ENCODE results near the gene BTBD7.

The BTBD7 gene

GRCh38 chr14:93303659-93304058 lies 29.2 kb downstream of the BTBD7 start:
- POLR2A ChIA-PET = no interaction called here

DNA sequence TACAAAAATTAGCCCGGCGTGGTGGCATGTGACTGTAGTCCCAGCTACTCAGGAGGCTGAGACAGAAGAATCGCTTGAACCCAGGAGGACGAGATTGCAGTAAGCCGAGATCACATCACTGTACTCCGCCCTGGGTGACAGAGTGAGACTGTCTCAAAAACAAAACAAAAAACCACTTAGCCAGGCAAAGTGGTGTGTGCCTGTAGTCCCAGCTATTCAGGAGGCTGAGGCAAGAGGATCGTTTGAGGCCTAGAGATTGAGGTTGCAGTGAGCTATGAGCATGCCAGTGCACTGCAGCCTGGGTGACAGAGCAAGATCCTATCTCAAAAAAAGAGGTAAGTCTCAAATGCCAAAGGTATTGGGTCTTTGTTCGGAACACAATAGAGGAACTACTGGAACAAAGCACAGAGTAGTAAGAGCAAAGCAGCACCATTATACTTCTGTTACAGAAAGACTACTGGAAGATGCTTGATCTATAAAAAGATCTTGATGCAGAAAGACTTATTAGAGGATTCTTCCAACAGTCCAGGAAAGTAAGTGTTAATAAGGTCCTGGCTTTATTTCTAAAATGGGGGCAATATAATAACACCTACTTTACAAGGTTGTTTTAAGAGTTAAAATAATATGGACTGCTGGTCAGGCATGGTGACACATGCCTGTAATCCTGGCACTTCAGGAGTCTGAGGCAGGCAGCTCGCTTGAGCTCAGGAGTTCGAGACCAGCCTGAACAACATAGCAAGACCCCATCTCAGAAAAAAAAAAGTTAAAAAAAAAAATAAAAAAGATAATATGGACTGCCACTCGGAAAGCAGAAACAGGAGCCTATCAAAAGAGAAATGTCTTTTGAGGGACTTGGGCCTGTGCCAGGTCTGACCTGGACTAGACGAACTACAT lies 29.9 kb downstream of the BTBD7 start:
- Histone ChIP-seq H3K27ac (ENCODE audit: insufficient read depth in 1 of 2, low read depth in 1 of 2, low read length in 2 of 2, poor library complexity in 1 of 2, severe bottlenecking in 2 of 2) (no peak overlapping the region), H3K4me1 (ENCODE audit: control extremely low read depth in 1 of 4, control insufficient read depth in 4 of 4, insufficient read depth in 4 of 4, low read length in 3 of 4) (peaks cover 0 to 15% (median 1%) of the 10 kb centered on the region in 4 experiments), H3K9me3 (ENCODE audit: control extremely low read depth in 1 of 5, control insufficient read depth in 4 of 5, insufficient read depth in 2 of 5, low read depth in 1 of 5, low read length in 4 of 5) (no peaks in the 10 kb centered on the region), H3K4me3 (ENCODE audit: control insufficient read depth in 1 of 7, extremely low read depth in 1 of 7, insufficient read depth in 4 of 7, low read depth in 2 of 7, low read length in 6 of 7) (no peak overlapping the region), H3K36me3 (ENCODE audit: control insufficient read depth in 4 of 4, insufficient read depth in 4 of 4, low read length in 3 of 4) (no peaks in the 10 kb centered on the region), H3K27me3 (replicated peaks in 2 of 5; ENCODE audit: control insufficient read depth in 4 of 5, insufficient read depth in 5 of 5, low read length in 4 of 5) (no peaks in the 10 kb centered on the region)
- ChIA-PET CTCF (interaction anchor here (0.6 to 1.1 kb wide), 4 partner anchors 10 to 120 kb away, joined by 3 read pairs; no protein-coding TSS in a partner anchor), POLR2A (no interaction called here)
- WGBS (ENCODE audit: insufficient coverage) = 89% methylated on average over 1 of the region's 12 CpGs
- no peak for DNase-seq

More at GRCh38 chr14:93303659-93304058, 29.2 kb downstream of the BTBD7 start:
- WGBS (ENCODE audit: insufficient coverage) = 100% methylated on average over 2 of the region's 3 CpGs
- Histone ChIP-seq H3K4me1 (ENCODE audit: control extremely low read depth in 1 of 4, control insufficient read depth in 4 of 4, insufficient read depth in 4 of 4, low read length in 3 of 4) (peaks cover 0 to 15% (median 1%) of the 10 kb centered on the region in 4 experiments), H3K4me3 (ENCODE audit: control insufficient read depth in 1 of 7, extremely low read depth in 1 of 7, insufficient read depth in 4 of 7, low read depth in 2 of 7, low read length in 6 of 7) (no peak overlapping the region), H3K36me3 (ENCODE audit: control insufficient read depth in 4 of 4, insufficient read depth in 4 of 4, low read length in 3 of 4) (no peaks in the 10 kb centered on the region), H3K9me3 (ENCODE audit: control extremely low read depth in 1 of 5, control insufficient read depth in 4 of 5, insufficient read depth in 2 of 5, low read depth in 1 of 5, low read length in 4 of 5) (no peaks in the 10 kb centered on the region), H3K27me3 (replicated peaks in 2 of 5; ENCODE audit: control insufficient read depth in 4 of 5, insufficient read depth in 5 of 5, low read length in 4 of 5) (no peaks in the 10 kb centered on the region), H3K27ac (ENCODE audit: insufficient read depth in 1 of 2, low read depth in 1 of 2, low read length in 2 of 2, poor library complexity in 1 of 2, severe bottlenecking in 2 of 2) (no peak overlapping the region)
- CTCF ChIA-PET = interaction anchor here (0.9 to 1.0 kb wide), 2 partner anchors 14 to 120 kb away, joined by 3 read pairs; no protein-coding TSS in a partner anchor
- DNase-seq = no peak

DNA sequence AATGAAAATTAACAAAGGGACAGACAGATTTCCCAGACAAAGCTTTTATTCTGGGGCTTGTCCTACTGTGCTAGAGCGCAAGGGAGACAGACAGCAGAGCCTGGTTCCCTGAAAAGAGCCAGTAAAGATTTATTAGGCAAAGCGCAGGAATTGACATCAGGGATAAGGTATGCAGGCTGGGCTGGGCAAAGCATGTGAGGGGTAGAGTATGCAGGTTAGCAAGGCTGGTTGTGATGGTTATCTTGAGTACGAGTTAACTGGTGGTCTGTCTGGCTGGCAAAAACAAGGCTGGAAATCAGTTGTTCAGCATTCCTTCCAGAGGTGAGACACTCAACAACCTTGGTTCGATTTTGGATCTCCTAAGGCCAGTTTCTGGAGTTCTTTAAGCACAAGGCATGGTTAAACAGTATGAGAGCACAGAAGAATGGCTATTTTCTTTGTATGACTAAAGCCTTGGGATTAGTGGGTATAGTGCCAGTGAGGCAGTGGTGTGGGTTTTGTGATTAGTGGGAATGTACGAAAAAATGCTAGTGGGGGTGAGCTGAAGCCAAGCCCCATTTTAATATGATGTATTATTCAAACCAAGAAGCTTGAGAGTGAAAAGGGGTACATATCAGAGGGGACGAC lies 30.9 kb downstream of the BTBD7 start:
- DNase-seq = no peak
- peaks cover 0 to 15% (median 1%) of the 10 kb centered on the region in 4 experiments for H3K4me1 ChIP-seq (ENCODE audit: control extremely low read depth in 1 of 4, control insufficient read depth in 4 of 4, insufficient read depth in 4 of 4, low read length in 3 of 4)
- ChIA-PET CTCF (interaction anchor here (1.1 kb wide), 1 partner anchor 9 kb away, joined by 3 read pairs; no protein-coding TSS in a partner anchor), POLR2A (no interaction called here)
- no peak overlapping the region for H3K4me3 ChIP-seq (ENCODE audit: control insufficient read depth in 1 of 7, extremely low read depth in 1 of 7, insufficient read depth in 4 of 7, low read depth in 2 of 7, low read length in 6 of 7)
- H3K9me3 ChIP-seq (ENCODE audit: control extremely low read depth in 1 of 5, control insufficient read depth in 4 of 5, insufficient read depth in 2 of 5, low read depth in 1 of 5, low read length in 4 of 5) = no peaks in the 10 kb centered on the region
- H3K27me3 ChIP-seq (replicated peaks in 2 of 5; ENCODE audit: control insufficient read depth in 4 of 5, insufficient read depth in 5 of 5, low read length in 4 of 5) = no peaks in the 10 kb centered on the region
- H3K27ac ChIP-seq (ENCODE audit: insufficient read depth in 1 of 2, low read depth in 1 of 2, low read length in 2 of 2, poor library complexity in 1 of 2, severe bottlenecking in 2 of 2) = no peak overlapping the region
- WGBS (ENCODE audit: insufficient coverage) = 100% methylated on average over 4 of the region's 6 CpGs
- H3K36me3 ChIP-seq (ENCODE audit: control insufficient read depth in 4 of 4, insufficient read depth in 4 of 4, low read length in 3 of 4) = no peaks in the 10 kb centered on the region

DNA sequence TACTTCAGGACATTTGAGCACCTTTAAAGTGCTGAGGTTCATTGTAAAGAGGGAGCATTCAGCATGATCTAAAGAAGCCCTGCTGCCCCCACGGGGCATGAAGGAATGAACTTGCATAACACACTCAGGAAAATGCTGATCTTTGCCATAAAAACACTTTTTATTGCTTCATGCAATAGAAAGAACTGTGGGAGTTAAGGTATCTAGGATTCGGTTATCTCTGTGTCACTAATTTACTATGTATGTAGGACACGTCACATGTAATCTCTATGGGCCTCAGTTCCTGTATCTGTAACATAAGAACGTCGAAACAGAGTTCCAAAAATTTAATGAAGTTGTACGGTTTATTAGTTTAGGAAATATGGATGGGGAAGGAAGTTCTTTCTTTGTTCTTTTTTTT lies 33.0 kb downstream of the BTBD7 start:
- Histone ChIP-seq H3K36me3 (ENCODE audit: control insufficient read depth in 4 of 4, insufficient read depth in 4 of 4, low read length in 3 of 4) (peaks cover 0 to 4% (median under 1%) of the 10 kb centered on the region in 4 experiments), H3K27me3 (replicated peaks in 2 of 5; ENCODE audit: control insufficient read depth in 4 of 5, insufficient read depth in 5 of 5, low read length in 4 of 5) (no peaks in the 10 kb centered on the region), H3K9me3 (ENCODE audit: control extremely low read depth in 1 of 5, control insufficient read depth in 4 of 5, insufficient read depth in 2 of 5, low read depth in 1 of 5, low read length in 4 of 5) (no peaks in the 10 kb centered on the region), H3K4me3 (ENCODE audit: control insufficient read depth in 1 of 7, extremely low read depth in 1 of 7, insufficient read depth in 4 of 7, low read depth in 2 of 7, low read length in 6 of 7) (no peak overlapping the region), H3K27ac (ENCODE audit: insufficient read depth in 1 of 2, low read depth in 1 of 2, low read length in 2 of 2, poor library complexity in 1 of 2, severe bottlenecking in 2 of 2) (no peak overlapping the region), H3K4me1 (ENCODE audit: control extremely low read depth in 1 of 4, control insufficient read depth in 4 of 4, insufficient read depth in 4 of 4, low read length in 3 of 4) (peaks cover 0 to 4% (median 1%) of the 10 kb centered on the region in 4 experiments)
- ChIA-PET POLR2A (no interaction called here), CTCF (interaction anchor here (0.9 kb wide), 1 partner anchor 18 kb away, joined by 3 read pairs; no protein-coding TSS in a partner anchor)
- 96% methylated on average over 3 of the region's 6 CpGs for WGBS (ENCODE audit: insufficient coverage)
- DNase-seq = no peak

DNA sequence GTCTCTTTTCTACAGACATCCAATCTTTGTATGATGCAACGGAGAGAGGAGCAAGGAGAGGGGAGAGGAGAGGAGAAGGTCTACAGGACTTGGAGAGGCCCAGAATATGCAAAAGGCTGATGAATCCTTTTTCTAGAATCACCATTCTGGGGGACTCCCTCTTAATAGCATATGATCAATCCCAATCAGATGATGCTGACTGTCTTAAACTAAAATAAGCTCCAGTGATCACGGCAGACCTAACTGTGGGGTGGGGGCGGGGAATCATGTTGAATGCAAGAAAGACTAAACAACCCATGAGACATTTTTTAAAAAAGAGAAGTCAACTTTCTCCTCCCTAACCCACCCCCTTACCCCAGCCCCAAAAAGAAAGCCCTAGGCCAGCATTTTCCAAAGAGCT lies 33.4 kb downstream of the BTBD7 start:
- no CpG with 5 or more reads among the region's 3 CpGs for WGBS (ENCODE audit: insufficient coverage)
- ChIA-PET CTCF (interaction anchor here (0.9 kb wide), 1 partner anchor 18 kb away, joined by 3 read pairs; no protein-coding TSS in a partner anchor), POLR2A (interaction anchor here (1.2 kb wide), 1 partner anchor 14 kb away, joined by 5 read pairs; no protein-coding TSS in a partner anchor)
- no peak for DNase-seq
- Histone ChIP-seq H3K4me3 (ENCODE audit: control insufficient read depth in 1 of 7, extremely low read depth in 1 of 7, insufficient read depth in 4 of 7, low read depth in 2 of 7, low read length in 6 of 7) (no peak overlapping the region), H3K27ac (ENCODE audit: insufficient read depth in 1 of 2, low read depth in 1 of 2, low read length in 2 of 2, poor library complexity in 1 of 2, severe bottlenecking in 2 of 2) (no peak overlapping the region), H3K36me3 (ENCODE audit: control insufficient read depth in 4 of 4, insufficient read depth in 4 of 4, low read length in 3 of 4) (peaks cover 2 to 5% (median 4%) of the 10 kb centered on the region in 4 experiments), H3K4me1 (ENCODE audit: control extremely low read depth in 1 of 4, control insufficient read depth in 4 of 4, insufficient read depth in 4 of 4, low read length in 3 of 4) (peaks cover 0 to 4% (median 1%) of the 10 kb centered on the region in 4 experiments), H3K9me3 (ENCODE audit: control extremely low read depth in 1 of 5, control insufficient read depth in 4 of 5, insufficient read depth in 2 of 5, low read depth in 1 of 5, low read length in 4 of 5) (no peaks in the 10 kb centered on the region), H3K27me3 (replicated peaks in 2 of 5; ENCODE audit: control insufficient read depth in 4 of 5, insufficient read depth in 5 of 5, low read length in 4 of 5) (no peaks in the 10 kb centered on the region)

GRCh38 chr14:93295541-93296220 lies 37.2 kb downstream of the BTBD7 start:
- DNase-seq = no peak
- 100% methylated on average over 2 of the region's 6 CpGs for WGBS (ENCODE audit: insufficient coverage)
- no peaks in the 10 kb centered on the region for H3K9me3 ChIP-seq (ENCODE audit: control extremely low read depth in 1 of 5, control insufficient read depth in 4 of 5, insufficient read depth in 2 of 5, low read depth in 1 of 5, low read length in 4 of 5)
- POLR2A ChIA-PET = interaction anchor here (0.6 kb wide), 1 partner anchor 874 kb away, joined by 3 read pairs; no protein-coding TSS in a partner anchor
- no peak overlapping the region for H3K27ac ChIP-seq (ENCODE audit: insufficient read depth in 1 of 2, low read depth in 1 of 2, low read length in 2 of 2, poor library complexity in 1 of 2, severe bottlenecking in 2 of 2)
- H3K36me3 ChIP-seq (ENCODE audit: control insufficient read depth in 4 of 4, insufficient read depth in 4 of 4, low read length in 3 of 4) = peaks cover 2 to 21% (median 7%) of the 10 kb centered on the region in 4 experiments
- CTCF ChIA-PET = interaction anchor here (1.3 kb wide), 1 partner anchor 10 kb away, joined by 5 read pairs; no protein-coding TSS in a partner anchor
- H3K4me3 ChIP-seq (ENCODE audit: control insufficient read depth in 1 of 7, extremely low read depth in 1 of 7, insufficient read depth in 4 of 7, low read depth in 2 of 7, low read length in 6 of 7) = no peak overlapping the region
- no peaks in the 10 kb centered on the region for H3K27me3 ChIP-seq (replicated peaks in 2 of 5; ENCODE audit: control insufficient read depth in 4 of 5, insufficient read depth in 5 of 5, low read length in 4 of 5)
- peaks cover 0 to 4% (median 1%) of the 10 kb centered on the region in 4 experiments for H3K4me1 ChIP-seq (ENCODE audit: control extremely low read depth in 1 of 4, control insufficient read depth in 4 of 4, insufficient read depth in 4 of 4, low read length in 3 of 4)

Measured in common myeloid progenitor, CD34-positive (primary cell).